ENCODE data around the gene SIRT7. TPM values are rescaled to one million over a fixed set of nuclear protein-coding genes. Genes with fewer than 3 reads are reported as not detected.

SIRT7 gene
- total and polyA plus RNA-seq, 4 donors: 14.7 to 43.4 (median 32.9) TPM

DNA sequence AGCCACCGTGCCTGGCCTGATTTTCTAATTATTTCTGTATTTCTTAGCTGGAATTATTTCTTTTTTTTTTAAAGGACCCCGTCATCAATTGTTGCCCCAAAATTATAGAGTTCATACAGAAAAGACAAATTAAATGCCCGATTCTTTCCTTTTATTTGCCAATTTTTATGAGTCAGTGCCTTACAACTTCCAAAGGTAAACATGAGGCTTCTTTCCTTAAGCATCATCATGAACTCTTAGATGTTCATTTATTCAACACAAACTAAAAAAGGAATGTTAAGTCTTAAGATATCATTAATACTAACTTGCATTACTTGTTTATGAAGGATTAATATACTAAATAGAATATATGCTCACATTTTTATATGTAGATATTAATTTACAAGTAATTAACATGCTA is 39.7 kb downstream of the SIRT7 start:
- no peaks in the 10 kb centered on the region for H3K9me3 ChIP-seq (ENCODE audit: control insufficient read depth in 4 of 4, insufficient read depth in 3 of 4, low read length in 3 of 4)
- no peaks in the 10 kb centered on the region for H3K27me3 ChIP-seq (ENCODE audit: control insufficient read depth in 3 of 3, insufficient read depth in 3 of 3, low read length in 2 of 3)
- 95 to 97% methylated on average over 3 of the region's 3 CpGs for WGBS, 2 donors
- no peak overlapping the region for H3K27ac ChIP-seq (ENCODE audit: low read depth in 1 of 2, low read length in 1 of 2)
- H3K4me1 ChIP-seq (ENCODE audit: control insufficient read depth in 5 of 5, insufficient read depth in 5 of 5, low read length in 5 of 5): no peaks in the 10 kb centered on the region
- H3K9ac ChIP-seq (ENCODE audit: insufficient read depth in 1 of 2, low read length in 2 of 2): no peak overlapping the region
- peaks cover 0 to 11% (median 8%) of the 10 kb centered on the region in 4 donors for H3K36me3 ChIP-seq (ENCODE audit: control insufficient read depth in 4 of 4, insufficient read depth in 4 of 4, low read length in 4 of 4)
- no peak for DNase-seq
- TF ChIP-seq, protein P1, sequence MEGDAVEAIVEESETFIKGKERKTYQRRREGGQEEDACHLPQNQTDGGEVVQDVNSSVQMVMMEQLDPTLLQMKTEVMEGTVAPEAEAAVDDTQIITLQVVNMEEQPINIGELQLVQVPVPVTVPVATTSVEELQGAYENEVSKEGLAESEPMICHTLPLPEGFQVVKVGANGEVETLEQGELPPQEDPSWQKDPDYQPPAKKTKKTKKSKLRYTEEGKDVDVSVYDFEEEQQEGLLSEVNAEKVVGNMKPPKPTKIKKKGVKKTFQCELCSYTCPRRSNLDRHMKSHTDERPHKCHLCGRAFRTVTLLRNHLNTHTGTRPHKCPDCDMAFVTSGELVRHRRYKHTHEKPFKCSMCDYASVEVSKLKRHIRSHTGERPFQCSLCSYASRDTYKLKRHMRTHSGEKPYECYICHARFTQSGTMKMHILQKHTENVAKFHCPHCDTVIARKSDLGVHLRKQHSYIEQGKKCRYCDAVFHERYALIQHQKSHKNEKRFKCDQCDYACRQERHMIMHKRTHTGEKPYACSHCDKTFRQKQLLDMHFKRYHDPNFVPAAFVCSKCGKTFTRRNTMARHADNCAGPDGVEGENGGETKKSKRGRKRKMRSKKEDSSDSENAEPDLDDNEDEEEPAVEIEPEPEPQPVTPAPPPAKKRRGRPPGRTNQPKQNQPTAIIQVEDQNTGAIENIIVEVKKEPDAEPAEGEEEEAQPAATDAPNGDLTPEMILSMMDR (IDR thresholded peaks at IDR 0.05; ENCODE audit: control extremely low read depth, extremely low read depth): no peak
- no peak for ATAC-seq (ENCODE audit: insufficient read depth, low FRiP score)
- no peak overlapping the region for H3K4me3 ChIP-seq

DNA sequence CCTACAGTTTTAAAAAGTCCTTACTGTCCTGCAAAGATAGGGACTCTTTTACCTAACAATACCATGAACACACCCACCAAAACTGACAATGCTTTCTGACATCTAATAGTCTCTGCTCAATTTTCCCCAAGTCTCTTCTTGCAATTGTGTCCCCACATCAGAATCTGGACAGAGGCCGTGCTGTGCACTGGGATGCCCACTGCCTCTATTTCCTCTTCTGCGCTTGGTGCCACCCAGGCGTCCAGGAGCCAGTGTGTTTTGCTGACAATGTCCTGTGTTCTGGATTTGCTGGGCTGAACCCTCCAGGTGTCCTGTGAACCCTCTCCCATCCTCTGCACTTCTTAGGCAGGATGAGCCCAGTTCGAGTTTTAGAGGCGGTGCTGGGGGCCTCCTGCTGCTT is 40.4 kb downstream of the SIRT7 start:
- no peak overlapping the region for H3K4me3 ChIP-seq
- WGBS, 2 donors: 95 to 96% methylated on average over 5 of the region's 5 CpGs
- H3K9me3 ChIP-seq (ENCODE audit: control insufficient read depth in 4 of 4, insufficient read depth in 3 of 4, low read length in 3 of 4): no peaks in the 10 kb centered on the region
- peaks cover 0 to 5% (median 0%) of the 10 kb centered on the region in 5 donors for H3K4me1 ChIP-seq (ENCODE audit: control insufficient read depth in 5 of 5, insufficient read depth in 5 of 5, low read length in 5 of 5)
- no peak overlapping the region for H3K27ac ChIP-seq (ENCODE audit: low read depth in 1 of 2, low read length in 1 of 2)
- peaks cover 0 to 11% (median 8%) of the 10 kb centered on the region in 4 donors for H3K36me3 ChIP-seq (ENCODE audit: control insufficient read depth in 4 of 4, insufficient read depth in 4 of 4, low read length in 4 of 4)
- H3K27me3 ChIP-seq (ENCODE audit: control insufficient read depth in 3 of 3, insufficient read depth in 3 of 3, low read length in 2 of 3): no peaks in the 10 kb centered on the region
- H3K9ac ChIP-seq (ENCODE audit: insufficient read depth in 1 of 2, low read length in 2 of 2): no peak overlapping the region
- TF ChIP-seq, protein P1 (IDR thresholded peaks at IDR 0.05; ENCODE audit: control extremely low read depth, extremely low read depth): no peak
- DNase-seq (no peak), ATAC-seq (ENCODE audit: insufficient read depth, low FRiP score) (no peak)

DNA sequence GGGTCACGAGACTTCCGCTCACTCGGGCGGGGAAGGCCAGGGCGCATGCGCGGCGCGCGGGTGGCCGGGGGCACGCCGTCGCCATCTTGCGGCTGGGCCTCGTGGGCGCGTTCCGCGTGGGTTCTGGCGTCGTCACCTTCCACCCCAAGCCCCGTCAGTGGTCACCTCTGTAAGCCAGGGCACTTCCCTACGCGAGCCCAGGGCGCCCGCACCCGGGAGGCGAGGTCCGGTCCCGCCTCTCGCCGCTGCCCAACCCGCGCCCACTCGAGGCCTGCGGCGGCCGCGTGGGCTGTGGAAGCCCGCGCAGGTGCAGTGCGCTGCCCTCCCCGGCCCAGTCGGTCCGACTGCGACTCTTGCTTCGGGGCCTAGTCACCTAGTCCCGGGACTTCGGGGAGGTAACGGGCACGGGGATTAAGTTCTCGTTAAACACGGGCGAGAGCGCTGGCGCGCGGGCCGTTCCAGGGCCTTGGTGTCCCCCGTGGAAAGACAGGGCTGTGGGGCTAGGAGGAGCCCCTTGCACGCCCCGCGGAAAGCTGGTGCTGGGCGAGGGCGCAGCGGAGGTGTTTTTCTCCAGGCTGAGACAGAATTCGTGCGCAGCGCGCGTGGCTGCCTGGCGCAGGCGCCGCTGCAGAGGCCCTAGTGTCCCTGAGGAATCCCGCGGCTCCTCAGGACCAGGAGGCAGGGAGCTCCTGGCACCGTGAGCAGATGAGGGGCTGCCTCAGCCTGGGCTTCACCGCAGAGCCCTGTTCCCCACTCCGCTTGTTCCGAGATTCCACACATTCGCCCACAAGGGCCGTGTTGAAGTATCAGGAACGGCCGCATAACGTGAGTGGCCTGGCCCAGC is 46.4 kb downstream of the SIRT7 start:
- Histone ChIP-seq H3K36me3 (ENCODE audit: control insufficient read depth in 4 of 4, insufficient read depth in 4 of 4, low read length in 4 of 4) (peaks cover 0 to 23% (median 8%) of the 10 kb centered on the region in 4 donors), H3K27me3 (ENCODE audit: control insufficient read depth in 3 of 3, insufficient read depth in 3 of 3, low read length in 2 of 3) (no peaks in the 10 kb centered on the region), H3K4me1 (ENCODE audit: control insufficient read depth in 5 of 5, insufficient read depth in 5 of 5, low read length in 5 of 5) (peaks cover 0 to 28% (median 11%) of the 10 kb centered on the region in 5 donors), H3K27ac (ENCODE audit: low read depth in 1 of 2, low read length in 1 of 2) (peak overlapping the region; percentile 97 to 99), H3K9ac (ENCODE audit: insufficient read depth in 1 of 2, low read length in 2 of 2) (peak overlapping the region; percentile 62 to 94), H3K4me3 (peak overlapping the region; percentile 79), H3K9me3 (ENCODE audit: control insufficient read depth in 4 of 4, insufficient read depth in 3 of 4, low read length in 3 of 4) (no peaks in the 10 kb centered on the region)
- DNase-seq (peak; percentile 92 to 94 (median 94)), ATAC-seq (ENCODE audit: insufficient read depth, low FRiP score) (peak; percentile 6)
- 1% methylated on average over 81 to 86 of the region's 86 CpGs for WGBS, 2 donors
- TF ChIP-seq, protein P1 (IDR thresholded peaks at IDR 0.05; ENCODE audit: control extremely low read depth, extremely low read depth): peak; percentile 11

All from lung (tissue), 12 donors.